Stimulated activated CD4-positive, alpha-beta T cell treated with anti-CD3 and anti-CD28 coated beads, Interleukin-12 subunit alpha, Interleukin-12 subunit beta, amount 100 ng/mL, for 4 hours (primary cell): ENCODE data around the gene AP4E1.
"Not testable (repeated sequence)": the region's sequence is repeated elsewhere in the genome, so short reads cannot be mapped to it uniquely, and the experiment has no call there.

Source experiments
- DNase-seq: peaks from one replicate; pipeline ENCODE4 v3.0.0-alpha.2; 2020

The AP4E1 gene

DNA sequence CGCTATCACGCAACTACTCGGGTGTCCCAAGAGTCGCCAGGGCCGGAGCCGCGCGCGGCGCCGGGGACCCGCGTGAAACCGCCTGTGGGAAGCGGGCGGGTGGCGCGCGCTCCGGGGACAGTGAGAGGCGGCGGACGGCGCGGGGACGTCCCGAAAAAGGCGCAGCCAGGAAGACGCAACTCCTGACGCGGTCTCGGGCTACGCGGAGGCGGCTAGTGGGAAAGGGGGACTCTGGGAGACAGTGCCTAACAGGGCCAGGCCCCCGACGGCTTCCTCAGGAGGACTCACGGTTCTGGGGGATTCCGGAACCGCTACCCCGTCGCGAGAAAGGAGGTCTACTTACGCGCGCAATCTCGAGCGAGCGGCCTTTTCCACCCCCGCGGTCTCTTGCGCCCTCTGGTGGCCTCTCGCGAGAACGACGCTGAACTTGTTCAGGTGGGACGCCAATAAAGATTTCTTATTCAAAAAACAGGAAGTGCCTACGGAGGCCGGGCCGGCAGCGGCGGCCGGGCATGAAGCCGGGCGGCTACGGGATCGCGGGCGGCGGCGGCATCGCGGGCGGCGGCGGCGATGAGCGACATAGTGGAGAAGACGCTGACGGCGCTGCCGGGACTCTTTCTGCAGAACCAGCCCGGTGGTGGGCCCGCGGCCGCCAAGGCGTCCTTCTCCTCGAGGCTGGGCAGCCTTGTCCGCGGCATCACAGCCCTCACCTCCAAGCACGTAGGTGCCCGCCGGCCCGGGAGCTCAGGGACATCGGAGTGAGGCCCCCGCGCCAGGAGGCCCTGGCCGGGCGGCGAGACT is at the start of gene AP4E1:
Gene AP4E1 (plus strand): TSS at position 475 of the 801 bp plus-strand sequence. CDS start 96 bp downstream, at position 571.
- peak; percentile 92 for DNase-seq

DNA sequence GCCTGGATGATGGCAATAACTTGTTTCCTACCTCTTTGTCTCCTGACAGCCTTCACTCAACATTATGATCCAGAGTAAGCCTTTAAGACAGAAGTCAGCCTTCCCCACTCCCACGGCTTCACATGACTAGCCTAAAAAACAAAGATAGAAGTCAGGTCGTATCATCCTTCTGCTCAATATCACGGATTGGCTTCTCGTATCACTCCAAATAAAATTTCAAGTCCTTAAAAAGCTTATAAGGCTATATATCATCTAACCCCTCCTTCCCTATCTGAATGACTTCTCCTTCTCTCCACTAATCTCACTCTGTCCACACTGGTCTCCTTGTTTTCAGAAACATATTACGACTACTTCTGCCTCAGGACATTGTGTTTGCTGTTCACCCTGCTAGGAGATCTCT is 47.7 kb upstream of the AP4E1 start:
- no peak for DNase-seq

GRCh38 chr15:50862553-50862952 is 45.9 kb upstream of the AP4E1 start:
- no peak for DNase-seq

DNA sequence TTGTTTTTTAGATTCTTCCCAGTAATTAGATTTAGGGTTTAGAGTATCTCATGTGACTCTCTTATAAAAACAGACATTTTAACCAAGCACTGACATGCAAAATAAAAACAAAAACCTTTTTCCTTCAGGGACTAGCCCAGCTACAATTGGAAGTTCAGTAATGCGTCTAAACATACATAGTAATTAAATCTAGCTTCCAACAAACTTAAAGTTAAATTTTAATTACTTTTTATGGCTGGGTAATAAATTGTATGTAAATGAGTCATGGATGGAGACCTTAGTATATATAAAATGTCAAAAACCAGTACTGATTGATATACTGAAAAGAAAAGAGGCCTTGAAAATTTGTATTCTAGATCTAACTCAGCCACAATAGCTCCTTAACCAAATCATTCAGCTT is 43.6 kb upstream of the AP4E1 start:
- DNase-seq: no peak

- no peak for DNase-seq
Observed at GRCh38 chr15:50865515-50866353, 42.7 kb upstream of the AP4E1 start.

GRCh38 chr15:50871832-50872231 is 36.7 kb upstream of the AP4E1 start:
- DNase-seq: no peak

- DNase-seq: no peak
Observed at GRCh38 chr15:50872832-50873426, 35.6 kb upstream of the AP4E1 start.

DNA sequence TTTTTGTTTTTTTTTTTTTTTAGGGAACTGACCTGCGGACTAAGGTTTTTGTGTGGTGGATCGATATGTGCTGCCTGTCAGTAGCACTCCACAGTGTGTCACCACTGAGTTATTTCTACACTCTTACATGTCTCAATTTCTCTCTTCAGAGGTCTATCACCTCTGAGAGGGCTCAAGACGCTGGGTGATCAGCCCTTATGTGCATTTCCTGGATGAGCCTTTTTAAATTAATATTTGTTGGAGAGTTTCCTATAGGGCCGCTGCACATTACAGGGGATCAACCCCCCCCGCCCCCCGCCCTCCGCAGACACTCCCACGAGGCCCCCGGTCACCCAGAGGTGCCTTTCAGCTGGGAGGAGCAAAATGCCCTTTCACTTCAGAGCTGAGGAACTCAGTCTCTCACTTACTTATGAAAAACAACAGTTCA is 34.5 kb upstream of the AP4E1 start:
- DNase-seq: no peak

DNA sequence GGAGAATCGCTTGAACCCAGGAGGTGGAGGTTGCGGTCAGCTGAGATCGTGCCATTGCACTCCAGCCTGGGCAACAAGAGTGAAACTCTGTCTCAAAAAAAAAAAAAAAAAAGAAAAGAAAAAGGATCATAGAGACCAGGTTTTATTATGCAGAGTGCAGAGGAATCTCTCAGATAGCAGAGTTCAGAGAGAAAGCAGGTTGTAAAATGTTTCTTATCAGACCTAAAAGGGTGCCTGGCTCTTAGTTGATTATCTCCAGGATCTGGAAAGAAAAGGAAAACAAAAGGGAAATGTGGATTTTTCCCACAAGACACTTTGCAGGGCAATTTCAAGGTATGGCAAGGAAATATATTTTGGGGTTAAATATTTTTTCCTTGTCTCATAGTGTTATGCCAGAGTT is 33.2 kb upstream of the AP4E1 start:
- DNase-seq: not testable (repeated sequence)

DNA sequence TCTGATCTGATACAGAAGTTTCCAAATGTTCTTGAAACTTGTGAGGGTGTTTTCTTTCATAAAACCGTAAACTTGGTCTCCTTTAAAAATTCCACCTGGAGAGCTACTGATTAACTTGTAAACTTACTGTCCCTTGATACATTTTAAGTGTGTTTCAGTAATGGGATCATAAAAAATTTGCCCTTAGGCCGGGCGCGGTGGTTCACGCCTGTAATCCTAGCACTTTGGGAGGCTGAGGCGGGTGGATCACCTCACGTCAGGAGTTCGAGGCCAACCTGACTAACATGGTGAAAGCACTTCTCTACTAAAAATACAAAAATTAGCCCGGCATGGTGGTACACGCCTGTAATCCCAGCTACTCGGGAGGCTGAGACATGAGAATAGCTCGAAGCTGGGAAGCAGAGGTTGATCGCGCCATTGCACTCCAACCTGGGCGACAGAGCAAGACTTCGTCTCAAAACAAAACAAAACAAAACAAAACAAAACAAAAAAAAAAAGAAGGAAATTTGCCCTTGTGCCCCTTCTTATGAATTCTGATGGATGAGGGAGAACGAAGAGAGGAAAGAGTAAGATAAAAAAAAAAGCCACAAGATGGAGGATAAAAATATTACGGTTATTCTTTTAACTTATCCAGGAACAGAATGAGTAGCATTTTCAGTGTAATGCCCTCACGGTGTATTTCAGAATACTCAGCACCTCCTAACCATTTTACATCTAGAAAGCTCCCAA is 32.1 kb upstream of the AP4E1 start:
- no peak for DNase-seq

DNA sequence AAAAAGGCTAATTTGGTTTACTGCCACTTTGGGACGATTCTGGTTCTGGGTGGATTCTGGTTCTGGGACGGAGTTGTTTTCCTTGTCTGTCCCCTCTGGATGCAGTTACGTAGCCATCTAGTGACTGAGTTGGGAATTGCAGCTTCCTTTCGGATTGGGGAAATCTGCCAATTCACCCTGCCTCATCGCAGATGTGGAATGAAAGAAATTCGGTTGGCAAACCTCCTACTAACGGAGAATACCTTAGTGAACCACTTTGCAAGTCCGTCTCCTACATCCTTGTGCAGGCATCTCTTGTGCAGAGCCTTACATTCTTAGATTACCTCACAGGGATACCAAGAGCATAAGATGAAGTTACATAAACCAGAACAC is 31.5 kb upstream of the AP4E1 start:
- peak; percentile 54 for DNase-seq

GRCh38 chr15:50879016-50879617 is 29.4 kb upstream of the AP4E1 start:
- DNase-seq: no peak

- no peak for DNase-seq
Observed at GRCh38 chr15:50880206-50880605, 28.3 kb upstream of the AP4E1 start.

DNA sequence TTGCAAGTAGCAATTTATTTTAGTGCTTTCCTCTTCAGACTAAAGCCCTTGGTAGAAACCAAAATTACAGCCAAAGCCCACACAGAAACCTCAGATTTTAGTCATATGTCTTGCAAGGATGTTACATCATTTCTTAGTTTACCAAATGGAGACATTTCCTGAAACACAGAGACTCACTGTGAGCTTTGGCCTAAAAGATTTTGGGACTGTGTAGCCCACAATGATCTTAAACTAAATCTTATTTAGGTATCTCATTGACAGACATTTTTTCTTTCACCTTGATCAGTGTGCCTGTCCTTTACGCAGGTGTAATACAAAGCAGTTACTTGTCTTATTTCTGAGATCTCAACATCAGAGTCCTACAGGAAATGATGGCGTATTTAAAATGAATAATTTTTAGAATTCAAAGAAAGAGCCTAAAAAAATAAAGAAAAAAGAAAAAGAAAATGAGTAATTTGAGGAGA is 27.8 kb upstream of the AP4E1 start:
- DNase-seq: no peak

DNA sequence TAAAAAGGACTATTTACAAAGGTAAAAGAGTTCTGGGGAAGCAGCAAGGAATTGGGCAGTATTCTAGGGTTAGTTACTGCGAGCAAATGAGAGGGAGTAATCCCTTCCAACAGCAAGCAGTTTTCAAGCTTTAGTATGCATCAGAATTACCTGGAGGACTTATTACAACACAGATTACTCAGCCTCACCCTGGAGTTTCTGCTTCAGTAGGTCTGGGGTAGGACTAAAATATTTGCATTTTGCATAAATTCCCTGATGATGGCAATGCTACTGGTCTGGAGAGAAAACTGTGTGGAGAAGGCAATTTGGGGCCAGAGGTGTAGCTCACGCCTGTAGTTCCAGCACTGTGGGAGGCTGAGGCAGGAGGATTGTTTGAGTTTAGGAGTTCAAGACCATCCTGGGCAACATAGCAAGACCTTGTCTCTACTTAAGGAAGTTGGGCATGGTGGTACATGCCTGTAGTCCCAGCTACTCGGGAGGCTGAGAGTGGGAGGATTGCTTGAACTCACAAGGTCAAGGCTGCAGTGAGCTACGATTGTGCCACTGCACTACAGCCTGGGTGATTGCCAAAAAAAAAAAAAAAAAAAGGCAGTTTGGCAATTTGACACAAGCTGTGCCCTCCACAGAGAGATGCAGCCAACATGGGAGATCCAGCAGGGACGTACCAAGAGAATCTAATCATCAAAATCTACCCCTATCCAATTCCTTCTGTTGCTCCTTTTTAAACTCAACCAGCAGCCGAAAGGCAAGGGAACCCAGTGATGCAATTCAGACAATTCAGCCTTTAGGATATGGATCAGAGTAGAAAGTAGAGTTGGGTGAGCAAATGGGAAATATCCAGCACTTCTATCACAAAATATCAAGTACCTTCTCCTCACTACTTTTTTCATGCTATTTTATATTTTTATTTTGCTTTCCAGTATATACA is 27.1 kb upstream of the AP4E1 start:
- DNase-seq: no peak

- no peak for DNase-seq
Observed at GRCh38 chr15:50883903-50884302, 24.6 kb upstream of the AP4E1 start.

- DNase-seq: no peak
Observed at GRCh38 chr15:50884540-50884939, 23.9 kb upstream of the AP4E1 start.

DNA sequence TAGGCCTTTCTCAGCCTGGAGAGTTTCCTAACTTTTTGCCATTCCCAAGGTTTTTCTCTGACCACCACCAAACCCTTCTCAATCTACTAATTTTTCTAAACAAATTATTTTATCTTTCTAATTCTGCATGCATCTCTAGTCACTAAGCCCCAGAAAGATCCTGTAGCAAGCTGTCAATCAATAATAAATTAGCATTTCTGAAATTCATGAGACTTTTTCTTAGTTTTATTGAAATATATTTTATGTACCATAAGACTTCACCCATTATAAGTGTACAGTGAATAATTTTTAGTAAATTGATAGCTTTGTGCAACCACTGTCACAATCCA is 22.4 kb upstream of the AP4E1 start:
- DNase-seq: no peak

DNA sequence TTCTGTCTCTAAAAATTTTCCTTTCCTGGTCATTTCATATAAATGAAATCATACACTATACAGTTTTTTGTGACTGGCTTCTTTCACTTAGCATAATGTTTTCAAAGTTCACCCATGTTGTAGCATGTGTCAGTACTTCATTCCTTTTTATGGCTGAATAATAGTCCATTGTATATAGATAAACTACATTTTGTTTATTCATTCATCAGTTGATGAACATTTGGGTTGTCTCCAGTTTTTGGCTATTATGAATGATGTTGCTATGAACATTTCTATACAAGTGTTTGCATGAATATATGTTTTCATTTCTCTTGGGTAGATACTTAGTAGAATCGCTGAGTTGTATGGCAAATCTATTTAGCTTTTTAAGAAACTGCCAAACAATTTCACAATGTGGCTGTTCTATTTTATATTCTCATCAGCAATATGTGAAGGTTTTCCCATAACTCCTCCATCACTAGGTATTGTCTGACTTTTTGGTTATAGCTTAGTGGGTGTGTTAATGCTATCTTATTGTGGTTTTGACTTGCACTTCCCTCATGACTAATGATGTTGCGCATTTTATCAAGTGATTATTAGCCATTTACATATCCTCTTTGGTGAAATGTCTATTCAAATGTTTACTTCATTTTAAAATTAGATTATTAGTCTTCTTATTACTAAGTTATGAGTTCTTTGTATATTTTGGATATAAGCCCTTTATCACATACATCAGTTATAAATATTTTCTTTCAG is 21.7 kb upstream of the AP4E1 start:
- DNase-seq: no peak

GRCh38 chr15:50888054-50888453 is 20.4 kb upstream of the AP4E1 start:
- DNase-seq: no peak

DNA sequence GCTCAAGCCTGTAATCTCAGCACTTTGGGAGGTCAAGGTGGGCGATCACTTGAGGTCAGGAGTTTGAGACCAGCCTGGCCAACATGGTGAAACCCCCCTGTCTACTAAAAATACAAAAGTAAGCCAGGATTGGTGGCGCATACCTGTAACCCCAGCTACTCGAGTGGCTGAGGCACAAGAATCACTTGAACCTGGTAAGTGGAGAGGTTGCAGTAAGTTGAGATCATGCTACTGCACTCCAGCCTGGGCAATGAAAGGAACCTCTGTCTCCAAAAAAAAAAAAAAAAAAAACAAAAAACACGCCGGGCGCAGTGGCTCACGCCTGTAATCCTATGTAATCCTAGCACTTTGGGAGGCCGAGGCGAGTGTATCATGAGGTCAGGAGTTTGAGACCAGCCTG is 18.9 kb upstream of the AP4E1 start:
- DNase-seq: no peak
